Testis (tissue), 2 donors: ENCODE results near the gene TUBA1C.

Source experiments
- POLR2A ChIP-seq: fragments of 450-650 bp; IDR thresholded peaks from one replicate; pipeline ENCODE4 v1.6.1; 2017; ENCODE audit warnings: antibody characterized with exemption, mild to moderate bottlenecking, moderate library complexity
- TF ChIP-seq, protein P1 (sequence below), 3 experiments: fragments of 450-650 bp in 2 of 3; fragments of 200-600 bp in 1 of 3; sonication (generic) in 1 of 3; IDR thresholded peaks; one replicate each; pipeline ENCODE4 v1.5.1; 2016 to 2019; ENCODE audit warnings: antibody characterized with exemption in 3 of 3, mild to moderate bottlenecking in 2 of 3, moderate library complexity in 1 of 3

- TF ChIP-seq, protein P1, sequence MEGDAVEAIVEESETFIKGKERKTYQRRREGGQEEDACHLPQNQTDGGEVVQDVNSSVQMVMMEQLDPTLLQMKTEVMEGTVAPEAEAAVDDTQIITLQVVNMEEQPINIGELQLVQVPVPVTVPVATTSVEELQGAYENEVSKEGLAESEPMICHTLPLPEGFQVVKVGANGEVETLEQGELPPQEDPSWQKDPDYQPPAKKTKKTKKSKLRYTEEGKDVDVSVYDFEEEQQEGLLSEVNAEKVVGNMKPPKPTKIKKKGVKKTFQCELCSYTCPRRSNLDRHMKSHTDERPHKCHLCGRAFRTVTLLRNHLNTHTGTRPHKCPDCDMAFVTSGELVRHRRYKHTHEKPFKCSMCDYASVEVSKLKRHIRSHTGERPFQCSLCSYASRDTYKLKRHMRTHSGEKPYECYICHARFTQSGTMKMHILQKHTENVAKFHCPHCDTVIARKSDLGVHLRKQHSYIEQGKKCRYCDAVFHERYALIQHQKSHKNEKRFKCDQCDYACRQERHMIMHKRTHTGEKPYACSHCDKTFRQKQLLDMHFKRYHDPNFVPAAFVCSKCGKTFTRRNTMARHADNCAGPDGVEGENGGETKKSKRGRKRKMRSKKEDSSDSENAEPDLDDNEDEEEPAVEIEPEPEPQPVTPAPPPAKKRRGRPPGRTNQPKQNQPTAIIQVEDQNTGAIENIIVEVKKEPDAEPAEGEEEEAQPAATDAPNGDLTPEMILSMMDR (IDR thresholded peaks at IDR 0.05) = no peak
- no peak for TF ChIP-seq POLR2A
Measured at GRCh38 chr12:49260571-49261363, 4.1 kb upstream of the TUBA1C start.
